Activated naive CD8-positive, alpha-beta T cell treated with anti-CD3 and anti-CD28 coated beads, Interleukin-2, amount 50 U/mL, for 16 hours (primary cell): ENCODE data around the gene OR5B2.
"Not testable (repeated sequence)": the region's sequence is repeated elsewhere in the genome, so short reads cannot be mapped to it uniquely, and the experiment has no call there.

ENCODE experiments used
- DNase-seq: peaks from one replicate; pipeline ENCODE4 v3.0.0-alpha.2; 2020; ENCODE audit warnings: low read depth, low spot score

The OR5B2 gene

DNA sequence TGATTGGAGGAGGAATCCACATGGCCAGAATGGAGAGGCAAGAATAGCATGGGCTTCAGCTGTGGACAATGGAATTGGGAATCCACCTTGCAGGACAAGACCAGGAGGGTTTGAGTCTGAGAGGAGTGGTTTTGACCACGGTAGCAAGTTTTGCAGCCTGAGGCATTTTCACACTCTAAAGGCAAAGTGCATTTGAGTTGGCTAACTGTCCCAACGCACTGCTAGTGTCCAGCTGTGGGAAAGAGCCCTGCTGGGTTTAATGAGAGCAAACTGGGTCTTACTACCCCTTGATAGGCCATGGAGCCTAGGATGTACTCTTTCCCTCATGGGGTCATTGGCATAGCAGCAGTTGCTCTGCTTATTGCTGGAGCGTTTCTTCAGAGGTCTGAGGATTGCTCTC, at the start of gene OR5B2:
OR5B2 (minus strand) TSS at position 101 of the 400 bp plus-strand sequence. CDS start 4,860 bp downstream, outside the sequence.
- no peak for DNase-seq

DNA sequence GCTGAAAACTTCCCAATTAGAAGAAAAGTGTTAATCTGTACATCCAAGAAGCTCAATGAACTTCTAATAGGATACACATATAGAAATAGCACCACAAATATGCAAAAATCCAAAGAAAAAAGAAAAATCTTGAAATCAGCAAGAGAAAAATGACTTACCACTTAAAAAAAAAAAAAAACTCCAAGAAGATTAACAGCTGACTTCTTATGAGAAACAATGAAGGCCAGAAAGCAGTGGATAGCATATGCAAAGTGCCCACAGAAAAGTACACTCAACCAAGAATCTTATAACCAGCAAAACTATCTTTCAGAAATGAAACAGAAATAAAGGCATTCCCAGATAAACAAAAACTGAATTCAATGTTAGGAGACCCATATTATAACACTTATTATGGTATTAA, 44.0 kb upstream of the OR5B2 start:
- no peak for DNase-seq

DNA sequence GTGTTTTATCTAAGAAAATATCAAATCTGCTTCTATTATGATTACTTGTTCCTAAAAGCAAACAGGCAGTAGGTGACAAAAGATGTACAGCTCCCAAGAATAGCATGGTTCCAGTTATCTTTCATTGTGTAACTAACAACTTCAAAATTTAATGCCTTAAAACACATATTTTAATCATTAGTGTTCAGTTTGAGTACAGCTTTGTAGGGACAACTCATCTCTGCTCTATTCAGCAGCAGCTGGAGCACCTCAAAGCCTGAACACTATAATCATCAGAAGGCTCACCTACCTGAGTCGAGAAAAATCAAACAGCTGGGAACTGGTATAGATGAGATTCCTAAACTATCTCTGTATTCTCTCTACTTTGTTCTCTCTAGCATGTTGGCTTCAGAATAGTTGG, 38.4 kb upstream of the OR5B2 start:
- no peak for DNase-seq

DNA sequence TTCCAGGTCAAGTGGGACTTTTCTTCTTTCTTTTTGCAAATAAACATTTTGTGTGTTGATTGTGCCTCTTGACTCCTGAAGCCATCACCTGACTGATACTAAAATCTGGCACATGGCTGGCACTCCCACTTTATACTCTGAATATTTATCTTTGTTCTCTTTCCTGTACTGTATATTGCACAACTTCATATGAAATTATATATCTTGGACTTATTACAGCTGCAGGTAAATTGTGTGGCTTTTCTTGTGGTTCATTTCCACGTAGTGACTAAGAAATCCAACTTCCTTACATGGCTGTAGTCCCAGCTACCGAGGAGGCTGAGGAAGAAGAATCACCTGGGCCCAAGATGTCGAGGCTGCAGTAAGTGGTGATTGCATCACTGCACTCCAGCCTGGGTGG, 37.8 kb upstream of the OR5B2 start:
- DNase-seq: no peak

DNA sequence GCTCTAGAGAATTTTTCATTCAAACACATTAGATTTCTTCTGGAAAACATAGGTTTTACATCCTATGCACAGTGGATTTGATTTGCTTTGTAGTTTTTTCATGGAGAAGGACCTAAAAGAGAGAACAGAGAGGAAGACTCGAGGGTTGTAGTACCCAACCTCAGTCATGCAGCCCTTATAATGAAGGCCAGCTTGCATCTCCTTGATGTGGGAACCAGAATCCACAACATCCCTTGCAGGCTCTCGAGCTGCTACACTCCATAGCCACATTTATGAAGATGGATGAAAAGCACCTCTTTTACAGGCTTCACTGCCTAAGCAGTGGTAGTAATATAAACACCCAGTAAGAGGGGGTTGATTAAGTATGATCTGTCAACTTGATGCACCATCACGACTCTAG, 23.7 kb upstream of the OR5B2 start:
- no peak for DNase-seq

DNA sequence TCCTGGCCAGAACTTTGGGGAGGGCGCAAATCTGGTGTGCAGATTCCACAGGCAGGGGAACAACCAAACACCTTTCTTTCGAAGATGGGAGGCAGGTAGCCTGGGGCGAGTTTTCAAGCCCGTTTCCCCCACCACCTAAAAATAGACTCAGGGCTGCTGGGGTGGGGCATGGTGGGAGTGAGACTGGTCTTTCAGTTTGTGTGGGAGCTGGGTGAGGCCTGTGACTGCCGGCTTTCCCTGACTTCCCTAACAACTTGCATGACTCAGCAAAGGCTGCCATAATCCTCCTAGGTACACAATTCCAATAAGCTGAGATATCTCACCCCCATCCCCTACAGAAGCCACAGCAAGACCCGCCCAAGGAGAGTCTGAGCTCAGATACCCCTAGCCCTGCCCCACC, 18.4 kb upstream of the OR5B2 start:
- no peak for DNase-seq

DNA sequence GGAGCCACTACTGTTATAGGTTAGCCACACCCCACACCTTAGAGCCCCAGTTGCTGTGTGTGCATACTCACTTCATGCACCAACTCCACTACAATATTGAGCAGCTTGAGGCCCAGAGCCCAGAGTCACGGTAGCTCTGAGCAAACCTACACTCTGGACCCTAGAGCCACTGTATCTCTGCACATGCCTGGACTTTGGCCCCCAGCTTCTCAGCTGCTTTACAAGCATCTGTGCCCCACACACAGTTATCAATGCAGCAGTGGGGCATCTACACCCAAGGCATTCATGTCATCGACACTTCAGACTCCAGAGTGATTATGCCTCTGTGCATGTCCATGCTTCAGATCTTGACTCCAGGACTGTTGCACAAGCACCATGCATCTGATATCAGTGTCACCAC, 16.4 kb upstream of the OR5B2 start:
- no peak for DNase-seq

DNA sequence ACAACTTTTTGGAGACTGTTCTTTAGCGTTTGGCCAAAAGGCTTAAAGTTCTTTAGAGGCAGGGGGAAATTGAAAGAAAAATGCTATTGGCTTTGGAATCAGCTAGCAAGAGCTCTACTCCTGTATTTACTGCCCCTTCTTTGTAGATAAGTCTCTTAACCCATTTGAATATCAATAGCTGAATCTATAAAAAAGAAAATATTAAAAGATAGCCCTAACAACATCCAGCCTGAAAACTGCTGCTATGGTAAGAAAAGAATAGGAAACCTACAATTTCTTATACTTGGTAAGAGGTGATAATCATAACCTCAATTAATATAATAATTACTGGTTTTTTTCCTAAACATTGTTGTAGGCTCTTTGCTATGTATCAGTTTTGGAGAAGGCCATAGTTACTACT, 14.2 kb upstream of the OR5B2 start, which contains the start of gene OR5B12:
OR5B12 (minus strand) TSS at position 101 of the 400 bp plus-strand sequence. CDS start 2,085 bp downstream, outside the sequence.
- no peak for DNase-seq

DNA sequence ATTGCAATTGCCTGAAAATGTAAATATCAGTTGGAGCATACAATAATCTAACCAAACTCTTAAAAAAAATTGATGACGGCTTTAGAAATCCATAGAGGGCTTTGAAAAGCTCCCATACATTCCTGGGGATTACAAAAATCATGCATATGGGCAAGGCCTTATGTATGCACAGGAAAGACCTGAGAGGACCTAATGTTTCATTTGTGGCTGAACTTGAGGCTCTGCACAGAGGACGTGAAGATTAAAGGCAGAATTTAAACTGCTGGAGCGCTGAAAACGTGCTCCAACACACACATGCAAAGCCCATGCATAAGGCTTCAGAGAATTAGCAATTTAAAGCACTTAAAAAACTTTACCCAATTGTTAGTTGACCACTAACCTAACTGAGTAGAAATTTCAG, 10.6 kb upstream of the OR5B2 start:
- no peak for DNase-seq

DNA sequence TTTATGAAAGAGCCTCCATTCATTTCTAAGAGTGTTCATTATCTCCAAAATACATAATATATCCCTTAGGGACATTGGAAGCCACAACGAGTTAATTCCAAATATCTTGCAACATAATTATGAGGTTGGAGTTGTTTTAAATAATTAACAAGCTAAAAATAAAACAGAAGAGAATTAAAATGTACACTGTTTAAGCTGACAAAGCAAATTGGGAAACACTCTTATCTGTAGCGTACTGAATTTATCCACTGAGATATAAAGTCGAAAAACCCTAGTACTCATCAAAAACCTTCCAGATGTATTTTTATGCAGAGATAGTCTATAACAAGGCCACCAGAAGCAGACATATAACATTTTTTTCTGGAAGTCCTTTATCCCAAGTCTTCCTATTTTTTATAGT, 6.3 kb upstream of the OR5B2 start:
- DNase-seq: no peak

DNA sequence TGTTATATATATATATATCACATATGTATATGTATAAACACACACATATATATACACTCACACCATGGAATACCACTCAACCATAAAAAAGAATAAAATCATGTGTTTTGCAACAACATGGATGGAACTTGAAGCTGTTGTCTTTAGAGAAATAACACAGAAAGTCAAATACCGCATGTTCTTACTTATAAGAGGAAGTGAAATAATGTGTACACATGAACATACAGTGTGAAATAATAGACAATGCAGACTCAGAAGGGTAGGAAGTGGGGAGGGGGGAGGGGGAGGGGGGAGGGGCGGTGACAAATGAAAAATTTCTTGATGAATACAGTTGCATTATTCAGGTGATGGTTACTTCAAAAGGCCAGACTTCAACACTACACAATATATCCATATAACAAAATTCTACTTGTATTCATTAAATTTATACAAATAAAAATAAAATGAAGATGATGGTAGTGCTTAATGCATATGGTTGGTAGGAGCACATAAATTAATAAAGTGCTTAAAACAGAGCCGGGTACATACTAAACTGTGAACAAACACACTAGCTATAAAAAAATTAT, 5.8 kb upstream of the OR5B2 start:
- DNase-seq: no peak

DNA sequence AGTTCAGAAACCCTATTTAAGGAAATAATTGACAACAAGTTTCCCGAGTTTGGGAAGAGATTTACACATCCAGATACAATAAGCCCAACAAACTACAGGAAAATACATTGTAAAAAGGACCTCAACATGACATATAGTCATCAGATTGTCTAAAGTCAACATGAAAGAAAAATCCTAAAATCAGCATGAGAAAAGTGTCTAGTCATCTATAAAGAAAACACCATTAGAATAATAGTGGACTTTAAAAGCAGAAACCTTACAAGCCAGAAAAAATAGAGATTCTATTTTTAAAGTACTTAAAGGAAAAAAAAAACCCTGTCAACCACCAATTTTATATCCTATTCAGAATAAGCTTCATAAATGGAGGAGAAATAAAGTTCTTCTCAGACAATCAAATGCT, 1.4 kb upstream of the OR5B2 start:
- DNase-seq: no peak

DNA sequence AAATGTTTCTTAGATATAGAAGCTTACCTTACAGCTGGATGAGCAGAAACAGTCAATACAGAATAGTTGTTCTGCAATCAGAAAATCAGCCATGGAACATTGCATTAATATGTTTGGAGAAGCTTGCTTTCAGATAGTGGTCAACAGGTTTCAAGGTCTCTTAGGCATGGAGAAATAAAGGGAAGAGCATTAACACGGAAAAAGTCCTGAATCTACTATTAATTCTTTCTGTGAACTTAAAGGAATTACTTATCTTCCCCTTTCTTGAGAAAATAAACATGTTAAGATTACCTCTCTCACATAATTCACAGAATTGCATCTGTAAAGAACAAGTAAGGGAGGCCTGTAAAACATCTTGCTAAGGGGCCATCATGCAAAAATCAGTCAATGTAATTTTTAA, 21.1 kb downstream of the OR5B2 start, which contains the start of gene OR5B3:
OR5B3 (minus strand) TSS at position 101 of the 400 bp plus-strand sequence. CDS start 3,465 bp downstream, outside the sequence.
- no peak for DNase-seq

DNA sequence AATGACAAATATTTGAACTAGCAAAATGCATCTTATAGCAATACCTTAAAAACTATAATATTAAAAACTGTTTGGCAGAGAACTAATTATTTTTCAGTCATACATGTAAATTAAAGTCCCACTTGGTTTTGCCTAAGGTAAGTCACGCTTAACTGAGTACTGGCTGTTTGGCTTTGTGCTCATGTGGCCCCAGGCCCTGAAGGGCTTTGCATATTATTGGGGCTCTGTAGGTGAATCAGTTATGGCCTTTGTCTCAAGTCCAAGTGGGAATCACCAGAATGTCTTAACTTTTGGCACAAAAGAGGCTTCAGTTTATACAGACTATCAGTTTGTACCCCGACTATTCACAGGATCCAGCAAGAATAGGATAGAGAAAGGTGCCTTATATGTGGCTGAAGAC, 28.3 kb downstream of the OR5B2 start:
- not testable (repeated sequence) for DNase-seq

DNA sequence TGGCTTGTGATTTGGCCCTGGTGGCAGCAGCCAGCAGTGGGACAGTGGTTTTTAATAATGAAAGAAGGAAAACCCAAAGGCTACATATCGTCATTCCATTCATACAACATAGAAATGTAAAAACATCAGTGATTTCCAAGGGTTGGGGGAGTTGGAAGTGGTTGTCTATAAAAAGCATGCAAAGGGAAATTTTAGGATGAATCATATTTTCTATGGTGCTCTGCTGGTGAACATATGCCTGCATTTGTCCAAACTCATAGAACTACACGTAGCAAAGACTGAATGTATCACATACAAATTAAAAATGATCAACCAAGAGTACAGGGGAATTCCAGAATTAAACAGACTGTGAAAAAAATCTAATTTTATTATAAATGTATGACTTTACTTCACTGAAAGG, 32.3 kb downstream of the OR5B2 start:
- no peak for DNase-seq

DNA sequence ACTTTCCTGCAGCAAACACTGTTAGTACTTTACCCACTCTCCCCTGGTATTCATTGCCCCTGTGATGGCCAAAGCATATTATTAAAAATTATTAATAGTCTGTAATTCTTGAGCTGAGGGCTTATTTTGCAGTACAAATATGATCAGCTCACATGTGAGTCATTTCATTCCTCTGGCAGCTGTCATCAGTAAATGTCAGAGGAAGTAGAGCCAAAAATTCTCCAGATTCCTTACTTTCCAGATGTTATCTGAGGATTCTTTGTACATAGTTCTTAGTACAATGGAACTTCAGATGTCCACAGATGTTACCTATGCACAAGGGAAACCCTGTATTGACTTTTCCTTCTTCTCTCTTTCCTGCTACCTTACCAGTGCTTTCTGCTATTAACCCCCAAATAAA, 33.7 kb downstream of the OR5B2 start:
- DNase-seq: no peak

DNA sequence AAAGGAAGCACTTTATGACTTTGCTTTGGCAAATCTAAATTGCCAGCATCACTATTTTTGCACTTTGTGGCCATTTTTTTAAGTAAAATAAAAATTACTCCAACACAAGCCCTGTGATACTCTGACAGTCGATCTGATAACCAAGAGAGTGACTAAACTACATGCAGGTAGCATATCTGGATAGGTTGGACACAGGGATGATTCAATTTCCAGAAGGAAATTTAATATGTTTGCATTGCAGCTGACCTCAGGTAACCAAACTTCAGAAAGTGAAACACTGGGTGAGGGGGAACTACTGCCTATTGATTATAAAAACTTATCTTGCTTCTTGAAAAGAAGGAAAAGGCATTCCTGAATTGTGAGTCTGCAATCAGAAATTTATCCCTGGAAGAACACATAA, 35.2 kb downstream of the OR5B2 start:
- DNase-seq: no peak

DNA sequence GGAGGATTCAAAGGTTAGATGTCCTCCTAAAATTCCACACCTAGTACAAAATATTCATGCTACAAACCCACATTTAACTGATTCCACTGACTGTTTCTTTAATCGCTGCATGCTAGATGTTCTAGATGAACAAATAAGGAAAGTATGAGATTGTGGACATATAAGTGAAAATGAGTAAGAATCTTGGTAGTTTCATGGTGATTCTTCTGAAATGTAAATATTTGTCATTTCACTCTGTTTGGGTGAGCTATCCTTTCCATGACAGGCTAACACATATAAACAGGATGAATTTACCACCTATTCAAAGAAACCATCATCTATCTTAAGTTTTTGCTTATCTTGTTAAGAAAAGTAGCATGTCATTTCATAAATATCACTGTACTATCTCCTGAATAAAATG, 36.0 kb downstream of the OR5B2 start:
- DNase-seq: no peak

DNA sequence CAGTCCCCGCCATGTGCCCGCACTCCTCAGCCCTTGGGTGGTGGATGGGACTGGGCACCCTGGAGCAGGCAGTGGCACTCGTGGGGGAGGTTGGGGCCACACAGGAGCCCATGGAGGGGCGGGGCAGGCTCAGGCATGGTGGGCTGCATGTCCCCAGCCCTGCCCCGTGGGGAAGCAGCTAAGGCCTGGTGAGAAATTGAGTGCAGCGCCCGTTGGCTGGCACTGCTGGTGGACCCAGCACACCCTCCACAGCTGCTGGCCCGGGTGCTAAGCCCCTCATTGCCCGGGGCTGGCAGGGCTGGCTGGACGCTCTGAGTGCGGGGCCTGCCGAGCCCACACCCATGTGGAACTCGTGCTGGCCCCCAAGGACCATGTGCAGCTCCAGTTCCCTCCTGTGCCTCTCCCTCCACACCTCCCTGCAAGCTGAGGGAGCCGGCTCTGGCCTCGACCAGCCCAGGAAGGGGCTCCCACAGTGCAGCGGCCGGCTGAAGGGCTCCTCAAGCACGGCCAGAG, 37.3 kb downstream of the OR5B2 start:
- no peak for DNase-seq
